GM12801 (cell line): Measurements from ENCODE around the gene ADM2.

Source experiments
- CTCF ChIP-seq: IDR thresholded peaks from one replicate; pipeline ENCODE4 v1.5.1; 2011; ENCODE audit warnings: control low read depth; ENCODE audit not compliant: insufficient read length; ENCODE audit errors: extremely low read depth

ADM2 gene

GRCh38 chr22:50497093-50497492 lies 15.8 kb downstream of the ADM2 start:
- no peak for TF ChIP-seq CTCF

GRCh38 chr22:50498322-50498890 lies 17.1 kb downstream of the ADM2 start:
- no peak for TF ChIP-seq CTCF

GRCh38 chr22:50500452-50500851 lies 19.1 kb downstream of the ADM2 start:
- TF ChIP-seq CTCF = no peak

- no peak for TF ChIP-seq CTCF
Observed at GRCh38 chr22:50502096-50502495, 20.8 kb downstream of the ADM2 start.

- no peak for TF ChIP-seq CTCF
Observed at GRCh38 chr22:50502628-50503474, 21.5 kb downstream of the ADM2 start.

GRCh38 chr22:50503475-50504145 lies 22.3 kb downstream of the ADM2 start:
- no peak for TF ChIP-seq CTCF

GRCh38 chr22:50504369-50505211 lies 23.2 kb downstream of the ADM2 start:
- TF ChIP-seq CTCF = no peak
